AG09309 (cell line): ENCODE results near the gene SLC16A11.
"Not testable (repeated sequence)": the region's sequence is repeated elsewhere in the genome, so short reads cannot be mapped to it uniquely, and the experiment has no call there.

Experiments used
- DNase-seq: peaks from one replicate; pipeline ENCODE4 v3.0.0-alpha.2; 2010; ENCODE audit warnings: low read depth
- H3K4me3 ChIP-seq: 2 replicates; pipeline ENCODE4 v1.5.1; 2011; ENCODE audit warnings: mild to moderate bottlenecking, low read depth, low read length, moderate library complexity; ENCODE audit not compliant: control insufficient read depth
- CTCF ChIP-seq: IDR thresholded peaks from 2 replicates; pipeline ENCODE4 v1.5.1; 2011; ENCODE audit warnings: mild to moderate bottlenecking, low read depth, low read length, inconsistent platforms; ENCODE audit not compliant: insufficient read depth, control insufficient read depth; ENCODE audit errors: missing control alignments

Gene SLC16A11

GRCh38 chr17:7056386-7056785 lies 12.5 kb upstream of the SLC16A11 start:
- DNase-seq = no peak
- TF ChIP-seq CTCF = no peak
- no peak overlapping the region for H3K4me3 ChIP-seq

DNA sequence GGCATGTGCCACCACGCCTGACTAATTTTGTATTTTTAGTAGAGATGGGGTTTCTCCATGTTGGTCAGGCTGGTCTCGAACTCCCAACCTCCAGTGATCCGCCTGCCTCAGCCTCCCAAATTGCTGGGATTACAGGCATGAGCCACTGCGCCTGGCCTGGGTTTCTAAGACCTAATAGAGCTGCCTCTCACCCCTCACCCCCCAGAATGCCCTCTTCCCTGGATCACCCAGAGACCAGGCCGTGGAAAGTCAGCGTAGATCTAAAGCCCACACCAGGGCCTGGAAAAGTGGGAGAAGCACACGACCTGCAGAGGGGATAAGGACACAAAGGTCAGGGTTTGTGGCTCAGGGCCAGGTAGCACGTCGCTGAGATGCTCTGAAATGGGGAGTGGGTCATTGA lies 6.7 kb upstream of the SLC16A11 start:
- DNase-seq, H3K4me3 ChIP-seq: not testable (repeated sequence)

DNA sequence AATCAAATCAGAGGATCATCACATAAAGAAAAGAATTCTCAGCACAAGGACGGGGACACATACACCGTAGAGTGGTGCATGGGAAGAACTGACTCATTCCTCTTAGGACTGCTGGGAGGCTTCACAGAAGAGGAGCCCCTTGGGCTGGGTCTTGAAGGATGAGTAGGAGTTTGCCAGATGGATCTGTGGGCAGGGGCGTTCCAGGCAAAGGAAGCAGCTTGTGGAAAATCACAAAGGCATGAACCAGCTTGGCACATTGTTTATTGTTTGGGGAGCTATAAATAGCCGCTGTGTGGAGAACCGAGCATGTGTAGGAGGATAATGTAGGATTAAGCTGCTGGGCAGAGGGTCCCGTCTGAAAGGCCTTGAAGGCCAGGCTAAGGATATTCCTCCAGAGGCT lies 5.1 kb upstream of the SLC16A11 start:
- no peak for TF ChIP-seq CTCF
- no peak for DNase-seq
- no peak overlapping the region for H3K4me3 ChIP-seq

DNA sequence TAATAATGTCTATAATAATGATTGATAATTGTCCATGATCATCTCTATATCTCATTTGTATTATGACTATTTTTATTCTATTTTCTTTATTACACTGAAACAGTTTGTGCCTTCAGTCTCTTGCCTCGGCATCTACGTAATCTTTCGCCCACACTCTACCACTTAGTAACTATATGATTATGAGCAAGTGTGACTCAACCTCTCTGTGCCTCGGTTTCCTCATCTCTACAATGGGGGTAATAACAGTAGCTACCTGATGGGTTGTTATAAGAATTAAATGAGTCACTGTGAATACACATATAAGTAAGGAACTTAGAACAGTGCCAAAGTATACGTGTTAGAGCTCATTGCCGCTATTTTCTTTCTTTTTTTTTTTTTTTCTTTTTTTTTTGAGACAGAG lies 3.7 kb upstream of the SLC16A11 start:
- TF ChIP-seq CTCF = no peak
- no peak overlapping the region for H3K4me3 ChIP-seq
- DNase-seq = no peak

DNA sequence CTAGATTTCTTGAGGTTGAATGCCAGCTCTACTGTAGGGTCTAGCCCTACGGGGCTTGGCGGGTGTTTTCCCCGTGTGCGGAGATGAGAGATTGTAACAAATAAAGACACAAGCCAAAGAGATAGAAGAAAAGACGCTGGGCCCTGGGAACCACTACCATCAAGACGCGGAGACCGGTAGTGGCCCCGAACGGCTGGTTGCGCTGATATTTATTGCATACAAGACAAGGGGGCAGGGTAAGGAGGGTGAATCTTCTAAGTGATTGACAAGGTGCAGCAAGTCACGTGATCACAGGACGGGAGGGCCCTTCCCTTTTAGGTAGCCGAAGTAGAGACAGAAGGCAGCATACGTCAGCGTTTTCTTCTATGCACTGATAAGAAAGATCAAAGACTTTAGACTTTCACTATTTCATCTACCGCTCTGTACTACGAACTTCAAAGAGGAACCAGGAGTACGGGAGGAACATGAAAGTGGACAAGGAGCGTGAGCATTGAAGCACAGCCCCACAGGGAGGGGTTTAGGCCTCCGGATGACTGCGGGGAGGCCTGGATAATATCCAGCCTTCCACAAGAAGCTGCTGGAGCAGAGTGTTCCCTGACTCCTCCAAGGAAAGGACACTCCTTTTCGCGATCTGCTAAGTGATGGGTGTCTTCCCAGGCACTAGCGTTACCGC lies 3.0 kb upstream of the SLC16A11 start:
- H3K4me3 ChIP-seq, DNase-seq: not testable (repeated sequence)

GRCh38 chr17:7046127-7046724 lies 2.3 kb upstream of the SLC16A11 start:
- no peak overlapping the region for H3K4me3 ChIP-seq
- no peak for DNase-seq
- TF ChIP-seq CTCF = no peak

- no peak overlapping the region for H3K4me3 ChIP-seq
- peak; percentile 63 for TF ChIP-seq CTCF
- no peak for DNase-seq
Observed at GRCh38 chr17:7045492-7046126, 1.7 kb upstream of the SLC16A11 start.

- peak overlapping the region; percentile 50 for H3K4me3 ChIP-seq
- TF ChIP-seq CTCF = no peak
- DNase-seq = no peak
Observed at GRCh38 chr17:7043182-7043496, 753 bp downstream of the SLC16A11 start.
